GM21529 (cell line): ENCODE data around the gene XBP1.
"Not testable (repeated sequence)": the region's sequence is repeated elsewhere in the genome, so short reads cannot be mapped to it uniquely, and the experiment has no call there.

Experiments used
- ATAC-seq: cut with Tn5 transposase; IDR thresholded peaks from one replicate; pipeline ENCODE4 v1.9.1; 2021; ENCODE audit not compliant: unreplicated experiment

The XBP1 gene

GRCh38 chr22:28800308-28801041 lies at the start of gene XBP1:
XBP1 (minus strand) TSS chr22:28800569.
- ATAC-seq, result peak; percentile 68

GRCh38 chr22:28846994-28847393 lies 46.6 kb upstream of the XBP1 start:
- ATAC-seq, result no peak

GRCh38 chr22:28844277-28844676 lies 43.9 kb upstream of the XBP1 start:
- not testable (repeated sequence) for ATAC-seq

DNA sequence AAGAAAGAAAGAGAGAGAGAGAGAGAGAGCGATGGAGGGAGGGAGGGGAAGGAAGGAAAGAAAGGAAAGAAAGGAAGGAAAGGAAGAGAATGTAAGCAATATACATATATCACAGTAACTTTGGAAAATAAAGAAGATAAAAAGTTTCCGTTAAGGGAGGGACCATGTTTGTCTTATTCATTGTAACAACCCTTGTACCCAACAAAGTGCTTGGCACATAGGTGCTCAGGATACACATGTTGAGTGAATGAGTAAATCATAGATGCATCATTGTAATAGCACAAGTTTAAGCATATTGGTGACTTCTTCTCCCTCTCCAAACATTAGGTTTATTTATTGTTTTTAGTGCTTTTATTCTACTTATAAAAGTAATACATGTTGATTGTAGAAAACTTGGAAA lies 43.3 kb upstream of the XBP1 start:
- no peak for ATAC-seq

DNA sequence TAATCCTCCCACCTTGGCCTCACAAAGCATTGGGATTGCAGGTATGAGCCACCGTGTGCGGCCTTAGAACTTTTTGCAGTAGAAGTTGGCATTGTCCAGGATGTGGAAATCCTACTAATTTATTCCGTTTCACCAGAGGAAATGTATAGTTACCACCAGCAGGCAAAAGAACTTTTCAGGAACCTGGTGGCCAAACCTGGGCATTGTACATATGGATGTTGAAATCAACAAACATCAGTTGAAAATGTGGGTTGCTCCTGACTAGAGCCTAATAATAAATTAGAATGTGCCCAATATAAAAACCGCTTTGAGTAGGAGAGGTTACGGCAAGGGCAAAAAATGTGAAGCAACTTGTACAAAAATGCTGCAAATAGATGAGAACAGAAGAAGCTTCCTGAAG lies 40.7 kb upstream of the XBP1 start:
- no peak for ATAC-seq

- ATAC-seq, result no peak
These were observed 38.6 kb upstream of the XBP1 start for GRCh38 chr22:28838971-28839370.

DNA sequence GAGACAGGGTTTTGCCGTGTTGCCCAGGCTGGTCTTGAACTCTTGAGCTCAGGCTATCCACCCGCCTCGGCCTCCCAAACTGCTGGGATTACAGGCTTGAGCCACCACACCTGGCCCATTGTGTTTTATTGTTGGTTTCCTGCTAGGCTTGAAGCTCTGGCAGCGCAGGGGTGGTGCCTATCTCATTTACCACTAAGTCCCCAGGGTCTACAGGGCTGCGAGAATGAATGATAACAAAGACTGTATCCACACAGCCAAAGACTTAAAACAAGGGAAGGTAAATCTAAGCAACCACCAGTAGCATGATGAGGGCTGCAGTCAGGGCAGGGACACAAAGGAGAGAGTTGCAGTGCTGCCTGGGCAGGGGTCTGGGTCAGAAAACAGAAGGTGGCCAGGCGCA lies 37.3 kb upstream of the XBP1 start:
- no peak for ATAC-seq

- ATAC-seq, result no peak
These were observed 35.3 kb upstream of the XBP1 start for GRCh38 chr22:28835630-28836189.

GRCh38 chr22:28833276-28833923 lies 33.0 kb upstream of the XBP1 start:
- ATAC-seq, result no peak

DNA sequence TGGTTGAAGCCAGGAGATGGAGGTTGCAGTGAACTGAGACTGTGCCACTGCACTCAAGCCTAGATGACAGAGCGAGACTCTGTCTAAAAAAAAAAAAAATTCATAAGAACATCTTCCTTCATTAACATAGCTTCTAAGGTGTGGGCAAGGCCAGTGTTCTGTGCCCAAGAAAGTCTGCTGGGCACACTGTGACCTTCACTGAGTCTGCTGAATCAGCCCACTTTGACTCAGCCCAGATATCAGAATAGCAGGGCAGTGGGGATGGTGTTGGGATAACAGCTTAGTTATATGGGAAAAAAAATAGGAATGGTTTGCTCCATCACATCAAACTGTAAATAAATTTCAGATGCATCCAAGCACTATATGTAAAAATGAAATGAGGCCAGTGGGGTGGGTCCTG lies 32.4 kb upstream of the XBP1 start:
- ATAC-seq, result no peak

DNA sequence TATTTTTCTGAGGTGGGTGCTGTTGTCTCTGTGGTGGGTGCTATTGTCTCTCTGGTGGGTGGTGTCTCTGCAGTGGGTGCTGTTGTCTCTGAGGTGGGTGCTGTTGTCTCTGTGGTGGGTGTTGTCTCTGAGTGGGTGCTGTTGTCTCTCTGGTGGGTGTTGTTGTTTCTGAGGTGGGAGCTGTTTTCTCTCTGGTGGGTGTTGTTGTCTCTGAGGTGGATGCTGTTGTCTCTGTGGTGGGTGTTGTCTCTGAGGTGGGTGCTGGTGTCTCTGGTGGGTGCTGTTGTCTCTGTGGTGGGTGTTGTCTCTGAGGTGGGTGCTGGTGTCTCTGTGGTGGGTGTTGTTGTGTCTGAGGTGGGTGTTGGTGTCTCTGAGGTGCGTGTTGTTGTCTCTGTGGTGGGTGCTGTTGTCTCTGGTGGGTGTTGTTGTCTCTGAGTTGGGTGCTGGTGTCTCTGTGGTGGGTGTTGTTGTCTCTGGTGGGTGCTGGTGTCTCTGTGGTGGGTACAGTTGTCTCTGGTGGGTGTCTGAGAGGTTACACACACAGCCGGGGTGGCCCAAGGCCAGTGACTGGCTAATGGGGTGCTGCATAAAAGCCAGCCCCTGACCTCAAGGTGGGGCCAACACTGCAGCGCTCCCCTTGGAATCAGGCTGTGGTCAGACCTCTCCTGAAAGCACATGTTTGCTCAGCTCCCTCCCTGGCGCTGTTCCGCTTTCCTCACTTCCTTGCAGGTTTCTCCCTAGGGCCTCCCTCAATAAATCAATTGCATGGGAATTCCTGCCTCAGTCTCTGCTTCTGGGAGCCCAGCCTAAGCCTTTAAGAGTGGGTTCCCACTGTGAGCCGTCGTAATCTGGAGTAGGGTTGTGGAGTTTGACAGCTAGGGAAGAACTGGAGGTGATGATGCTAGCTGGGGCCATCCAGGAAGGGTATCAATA lies 31.0 kb upstream of the XBP1 start:
- no peak for ATAC-seq

GRCh38 chr22:28830441-28830840 lies 30.1 kb upstream of the XBP1 start:
- no peak for ATAC-seq

GRCh38 chr22:28829358-28830181 lies 29.2 kb upstream of the XBP1 start:
- ATAC-seq, result no peak

- ATAC-seq, result no peak
These were observed 26.6 kb upstream of the XBP1 start for GRCh38 chr22:28826921-28827320.

DNA sequence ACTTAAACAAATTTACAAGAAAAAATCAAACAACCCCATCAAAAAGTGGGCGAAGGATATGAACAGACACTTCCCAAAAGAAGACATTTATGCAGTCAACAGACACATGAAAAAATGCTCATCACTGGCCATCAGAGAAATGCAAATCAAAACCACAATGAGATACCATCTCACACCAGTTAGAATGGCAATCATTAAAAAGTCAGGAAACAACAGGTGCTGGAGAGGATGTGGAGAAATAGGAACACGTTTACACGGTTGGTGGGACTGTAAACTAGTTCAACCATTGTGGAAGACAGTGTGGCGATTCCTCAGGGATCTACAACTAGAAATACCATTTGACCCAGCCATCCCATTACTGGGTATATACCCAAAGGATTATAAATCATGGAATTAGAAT lies 26.1 kb upstream of the XBP1 start:
- not testable (repeated sequence) for ATAC-seq

- ATAC-seq, result not testable (repeated sequence)
These were observed 24.1 kb upstream of the XBP1 start for GRCh38 chr22:28824455-28824854.

- no peak for ATAC-seq
These were observed 22.7 kb upstream of the XBP1 start for GRCh38 chr22:28822930-28823551.

DNA sequence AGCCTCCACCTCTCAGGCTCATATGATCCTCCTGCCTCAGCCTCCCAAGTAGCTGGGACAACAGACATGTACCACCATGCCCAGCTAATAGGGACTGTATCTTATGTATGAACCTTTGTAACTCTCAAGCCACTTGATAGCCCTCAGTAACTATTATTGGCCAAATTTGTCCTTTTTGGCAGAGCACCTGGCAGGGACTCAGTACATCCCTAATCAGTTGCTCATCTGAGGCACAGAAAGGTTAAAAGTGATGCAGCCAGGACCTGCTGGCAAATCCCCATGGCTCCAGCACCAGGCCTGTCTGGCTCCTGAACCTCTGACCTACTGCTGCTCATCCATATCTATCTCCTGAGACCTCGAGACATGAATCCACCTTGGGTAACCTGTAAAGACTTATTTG lies 21.1 kb upstream of the XBP1 start:
- no peak for ATAC-seq

- no peak for ATAC-seq
These were observed 20.5 kb upstream of the XBP1 start for GRCh38 chr22:28820885-28821284.
